Suppressor macrophage treated with lipopolysaccharide for 1 hour (primary cell): ENCODE results near the gene GALNT5.
"Not testable (repeated sequence)": the region's sequence is repeated elsewhere in the genome, so short reads cannot be mapped to it uniquely, and the experiment has no call there.

Experiments
- DNase-seq, 3 donors: peaks; one replicate each; pipeline ENCODE4 v3.0.0-alpha.2; 2020 to 2022

Gene GALNT5

DNA sequence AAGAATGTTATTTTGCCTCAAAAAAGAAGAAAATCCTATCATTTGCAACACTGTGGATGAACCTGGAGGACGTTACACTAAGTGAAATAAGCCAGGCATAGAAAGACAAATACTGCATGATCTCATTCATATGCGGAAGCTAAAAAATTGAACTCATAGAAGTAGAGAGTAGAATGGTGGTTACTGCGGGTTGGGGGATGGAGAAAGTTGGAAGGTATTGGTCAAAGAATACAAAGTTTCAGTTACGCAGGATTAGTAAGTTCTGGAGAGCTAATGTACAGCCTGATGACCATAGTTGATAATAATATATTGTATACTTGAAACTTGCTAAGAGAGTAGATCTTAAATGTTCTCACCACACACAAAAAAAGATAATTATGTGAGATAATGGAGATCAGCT, 5.0 kb upstream of the GALNT5 start:
- DNase-seq: no peak

DNA sequence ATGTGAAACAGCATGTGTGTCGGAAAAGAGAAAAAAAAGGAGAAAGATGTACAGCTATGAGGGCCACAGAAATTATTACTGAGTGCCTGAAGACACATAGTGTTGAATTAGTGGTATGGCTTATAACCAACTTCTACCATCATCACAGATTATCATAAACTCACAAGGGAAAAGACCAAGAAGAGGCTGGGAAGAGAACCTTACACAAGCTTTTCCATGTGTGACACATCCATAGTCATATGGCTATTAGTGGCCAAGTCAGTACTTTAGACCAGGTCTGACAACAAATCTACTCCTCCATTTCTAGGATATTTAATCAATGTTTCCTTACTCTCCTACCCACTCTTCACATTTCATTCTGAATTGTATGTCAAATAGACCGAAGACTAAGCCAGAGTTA, 3.5 kb upstream of the GALNT5 start:
- no peak for DNase-seq

DNA sequence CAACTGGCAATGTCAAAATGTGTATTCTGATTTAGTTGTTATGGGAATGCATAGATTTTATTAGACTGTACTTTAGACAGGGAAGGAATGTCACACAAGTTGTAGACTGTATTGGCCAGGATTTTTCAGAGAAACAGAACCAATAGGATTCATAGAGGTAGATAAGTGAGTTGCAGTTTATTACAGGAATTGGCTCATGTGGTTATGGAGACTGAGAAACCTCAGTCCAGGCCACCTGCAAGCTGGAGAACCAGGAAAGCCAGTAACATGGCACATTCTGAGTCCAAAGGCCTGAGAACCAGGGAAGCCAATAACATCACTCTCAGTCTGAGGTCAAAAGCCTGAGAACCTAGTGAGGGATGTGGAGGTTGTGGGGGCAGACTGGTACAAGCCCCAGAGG, 1.8 kb upstream of the GALNT5 start:
- no peak for DNase-seq

GRCh38 chr2:157256626-157257025, 879 bp upstream of the GALNT5 start:
- DNase-seq: no peak

DNA sequence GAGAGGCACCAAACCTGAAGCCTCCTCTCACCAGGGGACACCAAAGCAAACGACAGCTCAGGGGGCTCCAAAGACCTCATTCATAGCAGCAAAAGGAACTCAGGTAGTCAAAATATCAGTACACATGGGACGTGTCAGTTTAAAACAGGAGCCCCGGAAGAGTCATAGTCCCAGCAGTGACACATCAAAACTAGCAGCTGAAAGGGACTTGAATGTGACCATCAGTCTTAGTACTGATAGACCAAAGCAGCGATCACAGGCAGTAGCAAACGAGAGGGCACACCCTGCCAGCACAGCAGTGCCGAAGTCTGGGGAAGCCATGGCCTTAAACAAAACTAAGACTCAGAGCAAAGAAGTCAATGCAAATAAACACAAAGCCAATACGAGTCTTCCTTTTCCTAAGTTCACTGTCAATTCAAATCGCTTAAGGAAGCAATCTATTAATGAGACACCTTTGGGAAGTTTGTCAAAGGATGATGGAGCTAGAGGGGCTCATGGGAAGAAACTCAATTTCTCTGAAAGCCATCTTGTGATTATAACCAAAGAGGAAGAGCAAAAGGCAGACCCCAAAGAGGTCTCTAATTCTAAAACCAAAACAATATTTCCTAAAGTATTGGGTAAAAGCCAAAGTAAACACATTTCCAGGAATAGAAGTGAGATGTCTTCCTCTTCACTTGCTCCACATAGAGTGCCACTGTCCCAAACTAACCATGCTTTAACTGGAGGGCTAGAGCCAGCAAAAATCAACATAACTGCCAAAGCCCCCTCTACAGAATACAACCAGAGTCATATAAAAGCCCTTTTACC, 1.2 kb downstream of the GALNT5 start:
- no peak for DNase-seq

DNA sequence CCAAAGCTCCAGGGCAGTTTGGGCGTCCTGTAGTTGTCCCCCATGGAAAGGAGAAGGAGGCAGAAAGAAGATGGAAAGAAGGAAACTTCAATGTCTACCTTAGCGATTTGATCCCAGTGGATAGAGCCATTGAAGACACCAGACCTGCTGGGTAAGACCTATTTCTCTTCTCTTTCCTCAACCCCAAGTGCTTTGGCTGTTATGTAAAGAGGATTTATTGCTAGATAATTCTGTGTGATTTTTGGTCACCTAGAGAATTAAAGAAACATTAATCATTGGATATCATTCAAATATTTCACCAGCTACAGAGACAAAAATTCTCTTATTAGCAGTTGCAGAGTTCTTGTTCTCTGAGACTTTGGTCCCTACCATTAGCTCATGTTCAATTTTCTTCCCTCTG, 1.9 kb downstream of the GALNT5 start:
- no peak for DNase-seq

GRCh38 chr2:157259960-157260359, 2.5 kb downstream of the GALNT5 start:
- no peak for DNase-seq

DNA sequence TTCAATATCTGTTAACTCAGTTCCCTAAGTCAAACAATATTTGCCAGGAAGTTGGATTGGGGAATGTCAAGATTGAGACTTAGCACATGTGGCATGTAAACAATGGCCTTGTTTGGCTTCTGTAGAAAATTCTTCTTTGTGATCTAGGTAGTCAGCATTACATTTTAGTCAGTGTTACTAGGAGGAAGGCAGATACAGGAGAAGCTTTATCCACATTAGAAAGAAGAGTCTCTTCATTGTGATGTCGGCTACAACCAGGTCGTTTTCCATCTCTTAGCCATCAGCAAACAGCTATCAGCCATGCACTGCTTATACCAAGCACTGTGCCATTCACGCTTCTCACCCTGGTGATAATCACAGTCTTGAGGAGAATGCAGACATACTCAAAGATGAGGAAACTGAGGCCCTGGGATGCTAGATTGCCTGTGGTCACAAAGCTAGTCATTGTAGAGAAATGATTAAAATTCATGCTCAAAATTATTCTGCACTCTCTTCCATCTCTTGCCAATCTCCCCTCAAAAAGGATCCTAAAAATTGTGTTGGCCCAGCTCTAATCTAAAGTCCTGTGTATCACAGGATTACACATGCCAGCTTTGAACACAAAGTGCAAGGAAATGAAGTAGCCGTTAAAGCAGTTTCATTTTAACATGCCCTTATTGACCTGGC, 3.2 kb downstream of the GALNT5 start:
- DNase-seq: no peak

DNA sequence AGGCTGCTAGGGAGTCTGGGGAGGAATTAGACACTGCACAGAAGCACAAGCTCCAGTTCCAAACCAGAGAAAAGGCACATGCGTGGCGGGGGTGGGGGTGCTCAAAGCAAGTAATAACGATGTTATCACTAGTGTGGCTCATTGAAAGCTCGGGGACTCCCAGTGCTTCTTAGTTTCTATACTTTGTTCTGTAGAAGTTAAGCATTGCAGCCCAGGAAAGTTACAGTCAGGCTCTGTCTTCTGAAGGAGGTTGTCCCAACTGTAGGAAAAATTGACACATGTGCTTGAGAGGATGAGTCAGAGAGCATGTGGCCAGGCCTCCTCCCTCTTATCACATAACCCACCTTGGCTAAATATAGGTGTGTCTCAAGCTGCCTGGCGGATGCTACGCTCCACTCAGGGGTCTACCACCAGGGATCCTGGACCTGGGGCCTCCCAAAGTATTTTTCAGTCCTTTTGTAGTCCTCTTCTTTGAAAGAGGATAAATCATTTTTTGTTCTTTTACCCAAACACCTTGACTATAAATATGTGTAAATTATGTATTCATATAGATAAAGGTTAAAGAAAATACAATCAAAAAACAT, 3.8 kb downstream of the GALNT5 start:
- peak in 1 of 3 donors; percentile 16 for DNase-seq

DNA sequence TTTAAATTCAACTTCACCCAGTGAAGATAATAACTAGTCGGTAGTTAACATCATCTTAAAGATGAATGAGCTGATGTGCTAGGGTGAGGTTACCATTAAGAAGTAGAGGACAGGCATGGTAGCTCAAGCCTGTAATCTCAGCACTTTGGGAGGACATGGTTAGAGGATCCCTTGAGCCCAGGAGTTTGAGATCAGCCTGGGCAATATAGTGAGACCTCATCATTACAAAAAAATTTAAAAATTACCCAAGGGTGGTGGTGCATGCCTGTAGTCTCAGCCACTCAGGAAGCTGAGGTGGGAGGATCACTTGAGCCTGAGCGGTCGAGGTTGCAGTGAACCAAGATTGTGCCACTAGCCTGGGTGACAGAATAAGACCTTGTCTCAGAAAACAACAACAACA, 4.7 kb downstream of the GALNT5 start:
- DNase-seq: no peak

GRCh38 chr2:157264099-157264498, 6.6 kb downstream of the GALNT5 start:
- DNase-seq: peak in 1 of 3 donors; percentile 4

GRCh38 chr2:157265825-157266224, 8.3 kb downstream of the GALNT5 start:
- DNase-seq: no peak

- no peak for DNase-seq
Observed at GRCh38 chr2:157267476-157267875, 10.0 kb downstream of the GALNT5 start.

DNA sequence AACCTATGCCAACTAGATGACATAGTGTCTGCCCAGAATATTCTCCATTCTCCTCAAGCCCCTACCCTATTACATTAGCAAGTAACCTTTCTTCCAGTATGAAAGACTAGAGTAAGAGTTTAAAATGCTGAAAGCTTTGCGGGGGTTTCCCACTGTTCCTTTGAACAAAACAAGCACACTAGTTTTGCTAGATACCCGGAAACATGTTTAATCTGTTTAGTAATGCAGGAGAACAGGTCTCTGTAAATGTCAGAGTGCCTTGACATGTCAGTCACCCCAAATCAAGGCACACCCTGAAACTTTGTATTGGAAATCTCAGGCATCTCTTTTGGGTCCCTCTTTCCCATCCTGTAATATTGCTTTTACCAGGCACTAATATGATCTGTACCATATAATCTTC, 11.6 kb downstream of the GALNT5 start:
- DNase-seq: no peak

GRCh38 chr2:157269922-157270321, 12.4 kb downstream of the GALNT5 start:
- peak in 1 of 3 donors; percentile 10 for DNase-seq

- DNase-seq: no peak
Observed at GRCh38 chr2:157271590-157272203, 14.2 kb downstream of the GALNT5 start.

DNA sequence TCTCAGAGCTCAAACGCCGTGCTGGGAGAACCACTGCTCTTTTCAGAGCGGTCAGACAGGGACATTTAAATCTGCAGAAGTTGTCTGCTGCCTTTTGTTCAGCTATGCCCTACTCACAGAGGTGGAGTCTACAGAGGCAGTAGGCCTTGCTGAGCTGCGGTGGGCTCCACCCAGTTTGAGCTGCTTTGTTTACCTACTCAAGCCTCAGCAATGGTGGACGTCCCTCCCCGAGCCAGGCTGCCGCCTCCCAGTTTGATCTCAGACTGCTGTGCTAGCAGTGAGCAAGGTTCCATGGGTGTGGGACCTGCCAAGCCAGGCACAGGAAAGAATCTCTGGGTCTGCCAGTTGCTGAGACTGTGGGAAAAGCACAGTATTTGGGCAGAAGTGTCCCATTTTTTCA, 21.8 kb downstream of the GALNT5 start:
- DNase-seq: not testable (repeated sequence)

DNA sequence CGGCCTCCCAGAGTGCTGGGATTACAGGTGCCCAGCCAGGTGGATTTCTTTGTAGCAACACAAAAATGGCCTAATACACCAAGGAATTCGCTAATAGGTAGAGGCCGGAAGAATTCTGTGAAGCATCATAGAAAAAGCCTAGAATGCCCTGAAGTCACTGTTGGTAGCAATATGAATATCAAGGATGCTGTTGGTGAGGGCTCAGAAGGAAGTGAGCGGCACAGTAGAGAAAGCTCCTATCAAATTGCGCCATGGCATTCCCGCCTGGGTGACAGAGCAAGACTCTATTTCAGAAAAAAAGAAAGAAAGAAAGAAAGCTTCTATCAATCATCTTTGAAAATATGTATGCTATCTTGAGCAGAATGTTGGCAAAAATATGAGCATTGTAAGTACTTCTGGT, 23.8 kb downstream of the GALNT5 start:
- DNase-seq: no peak

DNA sequence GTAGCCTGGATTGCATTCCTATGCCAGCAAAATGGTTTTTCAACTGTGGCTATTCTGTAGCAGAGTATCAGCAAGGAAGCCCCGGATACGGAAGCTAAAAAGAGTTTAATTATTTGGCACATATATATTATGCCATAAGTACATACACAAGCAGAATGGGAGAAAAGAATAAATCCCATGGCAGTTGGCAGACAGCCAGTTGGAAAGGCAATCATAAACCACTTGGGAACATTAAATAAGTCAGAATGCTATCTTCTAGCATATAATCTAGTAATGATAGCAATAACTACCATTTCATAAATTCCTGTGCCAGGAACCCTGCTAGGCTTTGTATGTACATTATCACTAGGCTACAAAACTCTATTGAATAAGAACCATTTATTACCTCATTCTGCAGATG, 26.0 kb downstream of the GALNT5 start:
- DNase-seq: no peak

DNA sequence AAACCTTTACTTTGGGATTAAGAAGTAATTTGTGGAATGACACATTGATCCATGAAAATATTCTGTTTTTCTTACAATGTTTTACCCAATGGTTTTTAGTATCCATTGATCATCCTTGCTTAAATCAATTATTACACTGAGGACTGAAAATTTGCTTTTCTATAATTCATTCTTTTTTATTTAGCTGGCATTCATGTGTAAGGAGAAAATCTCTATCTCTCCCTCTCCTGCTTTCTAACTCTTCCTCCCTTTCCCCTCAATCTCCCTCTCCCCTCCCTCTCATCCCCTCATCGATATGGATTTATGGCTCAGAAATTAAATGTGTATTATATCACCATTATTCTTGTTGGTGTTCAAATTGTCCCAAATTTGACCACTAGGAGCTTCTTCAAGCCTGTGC, 29.7 kb downstream of the GALNT5 start:
- no peak for DNase-seq

- peak in 2 of 3 donors; percentile 2 to 12 for DNase-seq
Observed at GRCh38 chr2:157290525-157290924, 33.0 kb downstream of the GALNT5 start.

GRCh38 chr2:157291018-157291417, 33.5 kb downstream of the GALNT5 start:
- no peak for DNase-seq

GRCh38 chr2:157292853-157293252, 35.3 kb downstream of the GALNT5 start:
- DNase-seq: no peak

DNA sequence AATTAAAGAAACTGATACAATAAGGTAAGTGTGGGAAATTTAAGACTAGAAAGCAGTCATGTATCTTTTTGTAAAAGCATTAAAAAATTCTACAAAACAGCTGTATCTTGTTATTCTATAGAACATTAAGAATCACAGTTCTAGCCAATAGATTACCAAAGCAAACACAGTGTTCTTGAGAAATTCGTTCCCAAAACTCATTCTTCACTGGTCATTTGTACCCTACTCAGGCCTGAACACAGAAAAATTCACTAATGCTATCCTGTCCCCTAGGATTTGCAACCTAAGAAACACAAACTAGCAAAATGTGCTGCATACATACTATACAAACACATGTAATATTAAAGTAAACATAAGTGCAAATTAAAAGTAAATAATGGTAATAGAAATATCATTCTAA, 39.0 kb downstream of the GALNT5 start:
- no peak for DNase-seq
